Fibroblast of lung (primary cell): Measurements from ENCODE around the gene CAPN14.

ENCODE experiments used
- CTCF ChIP-seq, 2 donors: IDR thresholded peaks in 1 of 2; conservative IDR thresholded peaks in 1 of 2; 1 replicate in 1 of 2; 2 replicates in 1 of 2; pipeline ENCODE4 v1.5.1; 2011 to 2012; ENCODE audit warnings: low read length in 2 of 2, control low read depth in 1 of 2, inconsistent platforms in 1 of 2, low read depth in 1 of 2, mild to moderate bottlenecking in 1 of 2
- EZH2 ChIP-seq: IDR thresholded peaks from 2 replicates; pipeline ENCODE4 v1.5.1; 2012; ENCODE audit warnings: low read length, control low read depth, mild to moderate bottlenecking; ENCODE audit errors: missing control alignments

GRCh38 chr2:31236433-31237205 lies 19.3 kb upstream of the CAPN14 start:
- TF ChIP-seq CTCF (conservative IDR thresholded peaks at IDR 0.05 in 1 of 2, IDR thresholded peaks at IDR 0.05 in 1 of 2; ENCODE audit: low read depth in 1 of 2, low read length in 2 of 2): no peak
- no peak for TF ChIP-seq EZH2
